HepG2 (cell line): ENCODE results near the gene PHRF1. TPM values are rescaled to one million over a fixed set of nuclear protein-coding genes. Genes with fewer than 3 reads are reported as not detected.

Source experiments
- BATF2 ChIP-seq: sonication (generic); formaldehyde crosslinking; IDR thresholded peaks from 2 replicates; pipeline ENCODE4 v1.8.0; 2022; ENCODE audit warnings: mild to moderate bottlenecking, missing genetic modification reagents, moderate library complexity
- GABPA ChIP-seq, 2 experiments: IDR thresholded peaks; 2 replicates each; pipeline ENCODE4 v1.6.1; 2011 to 2016; ENCODE audit warnings: low read depth in 2 of 2, low read length in 1 of 2, missing biosample characterization in 1 of 2, missing genetic modification characterization in 1 of 2
- KDM5B ChIP-seq: sonication (generic); formaldehyde crosslinking; IDR thresholded peaks from 2 replicates; pipeline ENCODE4 v1.4.0; 2020; ENCODE audit warnings: missing genetic modification reagents, mild to moderate bottlenecking, borderline replicate concordance
- KLF6 ChIP-seq: IDR thresholded peaks from 2 replicates; pipeline ENCODE4 v1.8.0; 2016; ENCODE audit warnings: missing biosample characterization, missing genetic modification reagents
- NBN ChIP-seq: fragments of 450-650 bp; conservative IDR thresholded peaks from 2 replicates; pipeline ENCODE4 v1.6.1; 2017
- ZNF317 ChIP-seq: sonication (generic); formaldehyde crosslinking; IDR thresholded peaks from 2 replicates; pipeline ENCODE4 v1.5.0; 2020; ENCODE audit warnings: mild to moderate bottlenecking, missing genetic modification reagents
- ZNF431 ChIP-seq: sonication (generic); formaldehyde crosslinking; IDR thresholded peaks from 2 replicates; pipeline ENCODE4 v1.9.0; 2022; ENCODE audit warnings: missing genetic modification reagents, low read depth, mild to moderate bottlenecking, borderline replicate concordance
- polyA plus RNA-seq, 8 experiments: library from polyadenylated mRNA; depleted of rRNA in 3 of 8; stranded (reverse) in 7 of 8; unstranded in 1 of 8; fragments of >200 nt; fragmentation: Illumina TruSeq in 4 of 8; extraction: Trizol in 4 of 8; gene quantifications; 2 replicates each; pipeline versions ENCODE4 v1.2.1 to v1.2.3, GENCODE V29; 2011 to 2016; ENCODE audit warnings: low read depth in 4 of 8, missing spikeins in 1 of 8, mixed read lengths in 1 of 8; ENCODE audit not compliant: insufficient read depth in 1 of 8
- total RNA-seq, 5 experiments: library from RNA; depleted of rRNA; stranded (reverse); fragments of >200 nt; fragmentation: Illumina TruSeq; extraction: Trizol; gene quantifications; 2 replicates each; pipeline ENCODE4 v1.2.3, GENCODE V29; 2016; ENCODE audit warnings: low read depth in 1 of 5
- TF ChIP-seq, protein P1 (sequence below): sonication (generic); formaldehyde crosslinking; IDR thresholded peaks from 2 replicates; pipeline ENCODE4 v1.4.0; 2020; ENCODE audit warnings: mild to moderate bottlenecking, missing genetic modification reagents
- TF ChIP-seq, protein P2 (sequence below): IDR thresholded peaks from 2 replicates; pipeline ENCODE4 v1.6.1; 2016

The PHRF1 gene
- total and polyA plus RNA-seq, 2 of the 13 experiments (the other 11 are each of a cell fraction or from before 2014, with no cell fraction given): 8.2 to 16.7 TPM

GRCh38 chr11:561148-562003, 14.9 kb upstream of the PHRF1 start (continued):
- TF ChIP-seq, protein P1, sequence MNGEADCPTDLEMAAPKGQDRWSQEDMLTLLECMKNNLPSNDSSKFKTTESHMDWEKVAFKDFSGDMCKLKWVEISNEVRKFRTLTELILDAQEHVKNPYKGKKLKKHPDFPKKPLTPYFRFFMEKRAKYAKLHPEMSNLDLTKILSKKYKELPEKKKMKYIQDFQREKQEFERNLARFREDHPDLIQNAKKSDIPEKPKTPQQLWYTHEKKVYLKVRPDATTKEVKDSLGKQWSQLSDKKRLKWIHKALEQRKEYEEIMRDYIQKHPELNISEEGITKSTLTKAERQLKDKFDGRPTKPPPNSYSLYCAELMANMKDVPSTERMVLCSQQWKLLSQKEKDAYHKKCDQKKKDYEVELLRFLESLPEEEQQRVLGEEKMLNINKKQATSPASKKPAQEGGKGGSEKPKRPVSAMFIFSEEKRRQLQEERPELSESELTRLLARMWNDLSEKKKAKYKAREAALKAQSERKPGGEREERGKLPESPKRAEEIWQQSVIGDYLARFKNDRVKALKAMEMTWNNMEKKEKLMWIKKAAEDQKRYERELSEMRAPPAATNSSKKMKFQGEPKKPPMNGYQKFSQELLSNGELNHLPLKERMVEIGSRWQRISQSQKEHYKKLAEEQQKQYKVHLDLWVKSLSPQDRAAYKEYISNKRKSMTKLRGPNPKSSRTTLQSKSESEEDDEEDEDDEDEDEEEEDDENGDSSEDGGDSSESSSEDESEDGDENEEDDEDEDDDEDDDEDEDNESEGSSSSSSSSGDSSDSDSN (CRISPR knock-in tag): no peak
- TF ChIP-seq ZNF431 (CRISPR knock-in tag): no peak
- no peak for TF ChIP-seq BATF2 (CRISPR knock-in tag)
- TF ChIP-seq ZNF317: no peak
- peak; percentile 61; the same call in 1 of the 2 replicates for TF ChIP-seq KLF6 (CRISPR knock-in tag)
- TF ChIP-seq NBN: no peak
- no peak for TF ChIP-seq GABPA (IDR thresholded peaks at IDR 0.05; ENCODE audit: low read depth, low read length)
- TF ChIP-seq GABPA (CRISPR knock-in tag; IDR thresholded peaks at IDR 0.05; ENCODE audit: low read depth): peak; percentile 73
- no peak for TF ChIP-seq KDM5B (CRISPR knock-in tag)
- TF ChIP-seq, protein P2, sequence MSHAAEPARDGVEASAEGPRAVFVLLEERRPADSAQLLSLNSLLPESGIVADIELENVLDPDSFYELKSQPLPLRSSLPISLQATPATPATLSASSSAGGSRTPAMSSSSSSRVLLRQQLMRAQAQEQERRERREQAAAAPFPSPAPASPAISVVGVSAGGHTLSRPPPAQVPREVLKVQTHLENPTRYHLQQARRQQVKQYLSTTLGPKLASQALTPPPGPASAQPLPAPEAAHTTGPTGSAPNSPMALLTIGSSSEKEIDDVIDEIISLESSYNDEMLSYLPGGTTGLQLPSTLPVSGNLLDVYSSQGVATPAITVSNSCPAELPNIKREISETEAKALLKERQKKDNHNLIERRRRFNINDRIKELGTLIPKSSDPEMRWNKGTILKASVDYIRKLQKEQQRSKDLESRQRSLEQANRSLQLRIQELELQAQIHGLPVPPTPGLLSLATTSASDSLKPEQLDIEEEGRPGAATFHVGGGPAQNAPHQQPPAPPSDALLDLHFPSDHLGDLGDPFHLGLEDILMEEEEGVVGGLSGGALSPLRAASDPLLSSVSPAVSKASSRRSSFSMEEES (CRISPR knock-in tag): no peak
